ENCODE data around the gene PHACTR3.

PHACTR3 gene

DNA sequence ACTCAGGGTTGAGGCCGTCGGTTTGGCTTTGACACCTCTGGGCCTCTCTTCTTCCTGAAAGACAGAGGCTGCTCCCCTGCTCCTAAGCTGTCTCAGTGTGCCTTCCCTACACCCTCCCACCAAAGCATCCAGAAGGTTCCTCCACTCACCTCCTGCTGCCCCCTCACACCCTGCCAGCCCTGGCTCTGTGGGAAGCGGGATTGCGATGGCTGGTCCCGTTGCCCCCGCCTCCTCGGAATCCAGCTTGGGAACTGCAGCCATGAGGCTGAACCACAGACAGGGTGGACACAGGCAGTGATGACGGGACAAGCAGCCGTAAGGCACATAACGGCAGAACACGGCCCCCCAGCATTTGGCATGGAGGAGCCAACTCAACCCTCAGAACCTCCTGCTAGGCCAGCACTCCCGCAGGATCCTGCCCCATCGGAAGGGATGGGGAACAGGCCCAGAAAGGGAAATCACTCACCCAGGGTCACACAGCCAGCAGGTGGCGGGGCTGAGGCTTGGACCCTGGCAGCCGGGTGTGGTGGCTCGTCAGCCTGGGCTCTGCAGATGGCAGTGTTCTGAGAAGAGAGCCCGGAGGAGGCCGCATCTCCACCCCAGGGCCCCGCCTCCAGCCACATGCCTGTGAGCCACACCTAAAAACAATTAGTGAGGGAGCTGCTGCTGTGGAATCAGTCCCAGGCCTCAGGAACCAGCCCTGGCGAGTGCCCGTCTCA is 139.6 kb downstream of the PHACTR3 start:
- no peak overlapping the region for H3K27ac ChIP-seq
- no peaks in the 10 kb centered on the region for H3K79me2 ChIP-seq
- TF ChIP-seq, protein P1, sequence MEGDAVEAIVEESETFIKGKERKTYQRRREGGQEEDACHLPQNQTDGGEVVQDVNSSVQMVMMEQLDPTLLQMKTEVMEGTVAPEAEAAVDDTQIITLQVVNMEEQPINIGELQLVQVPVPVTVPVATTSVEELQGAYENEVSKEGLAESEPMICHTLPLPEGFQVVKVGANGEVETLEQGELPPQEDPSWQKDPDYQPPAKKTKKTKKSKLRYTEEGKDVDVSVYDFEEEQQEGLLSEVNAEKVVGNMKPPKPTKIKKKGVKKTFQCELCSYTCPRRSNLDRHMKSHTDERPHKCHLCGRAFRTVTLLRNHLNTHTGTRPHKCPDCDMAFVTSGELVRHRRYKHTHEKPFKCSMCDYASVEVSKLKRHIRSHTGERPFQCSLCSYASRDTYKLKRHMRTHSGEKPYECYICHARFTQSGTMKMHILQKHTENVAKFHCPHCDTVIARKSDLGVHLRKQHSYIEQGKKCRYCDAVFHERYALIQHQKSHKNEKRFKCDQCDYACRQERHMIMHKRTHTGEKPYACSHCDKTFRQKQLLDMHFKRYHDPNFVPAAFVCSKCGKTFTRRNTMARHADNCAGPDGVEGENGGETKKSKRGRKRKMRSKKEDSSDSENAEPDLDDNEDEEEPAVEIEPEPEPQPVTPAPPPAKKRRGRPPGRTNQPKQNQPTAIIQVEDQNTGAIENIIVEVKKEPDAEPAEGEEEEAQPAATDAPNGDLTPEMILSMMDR (IDR thresholded peaks at IDR 0.05): no peak

DNA sequence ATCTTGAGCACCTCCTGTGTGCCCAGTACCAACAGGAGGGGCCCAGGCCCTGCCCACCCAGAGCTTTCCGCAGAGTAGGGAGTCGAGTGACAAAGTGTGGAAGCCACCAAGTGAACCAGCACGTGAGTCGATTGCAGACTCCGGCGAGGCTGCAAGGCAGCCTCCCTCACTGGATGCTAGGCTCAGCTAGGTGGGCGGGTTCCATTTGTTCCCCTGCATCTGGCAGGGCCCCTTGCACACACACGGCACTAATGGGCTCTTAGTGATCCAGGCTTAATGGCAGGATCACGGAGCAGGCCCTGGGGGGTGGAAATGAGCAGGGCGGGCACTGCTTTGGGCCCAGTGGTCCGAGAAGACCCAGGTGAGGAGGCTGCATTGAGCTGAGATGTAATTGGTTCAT is 140.4 kb downstream of the PHACTR3 start:
- Histone ChIP-seq H3K36me3 (ENCODE audit: control insufficient read depth, insufficient read depth, low read length) (no peaks in the 10 kb centered on the region), H2AFZ (no peak overlapping the region), H3K27me3 (ENCODE audit: control insufficient read depth, insufficient read depth, low read length) (no peaks in the 10 kb centered on the region), H3K4me1 (no peaks in the 10 kb centered on the region), H3K9ac (no peak overlapping the region), H3K27ac (no peak overlapping the region), H3K79me2 (no peaks in the 10 kb centered on the region), H3K9me3 (ENCODE audit: control insufficient read depth, low read length) (no peaks in the 10 kb centered on the region), H3K4me3 (ENCODE audit: low read depth, low read length) (no peak overlapping the region), H3K4me2 (ENCODE audit: low read length) (no peak overlapping the region)
- TF ChIP-seq, protein P1 (IDR thresholded peaks at IDR 0.05): no peak

More for the DNA sequence above, 139.6 kb downstream of the PHACTR3 start:
- Histone ChIP-seq H3K4me2 (ENCODE audit: low read length) (no peak overlapping the region), H3K36me3 (ENCODE audit: control insufficient read depth, insufficient read depth, low read length) (no peaks in the 10 kb centered on the region), H3K9ac (no peak overlapping the region), H3K4me1 (no peaks in the 10 kb centered on the region), H3K27me3 (ENCODE audit: control insufficient read depth, insufficient read depth, low read length) (no peaks in the 10 kb centered on the region), H3K4me3 (ENCODE audit: low read depth, low read length) (no peak overlapping the region), H3K9me3 (ENCODE audit: control insufficient read depth, low read length) (no peaks in the 10 kb centered on the region), H2AFZ (no peak overlapping the region)

DNA sequence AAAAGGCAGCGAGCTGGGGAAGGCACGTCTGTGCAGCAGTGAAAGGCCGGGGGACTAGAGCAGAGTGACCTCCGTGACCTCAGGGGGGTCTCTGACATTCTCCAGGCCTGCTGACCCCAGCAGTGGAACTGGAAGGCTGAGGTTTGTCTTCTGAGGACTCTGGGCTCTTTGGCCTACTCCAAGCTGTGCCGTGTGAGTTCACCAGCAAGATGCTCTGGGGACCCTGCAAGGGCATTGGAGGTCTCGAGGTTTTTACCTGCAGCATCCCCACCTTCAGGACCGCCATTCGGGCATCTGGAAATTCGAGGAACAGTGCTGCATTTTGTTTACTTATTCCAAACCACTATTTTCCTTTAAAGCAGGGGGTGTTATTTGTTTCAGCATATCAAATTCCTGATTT is 140.9 kb downstream of the PHACTR3 start:
- no peaks in the 10 kb centered on the region for H3K79me2 ChIP-seq
- H3K36me3 ChIP-seq (ENCODE audit: control insufficient read depth, insufficient read depth, low read length): no peaks in the 10 kb centered on the region
- H3K4me1 ChIP-seq: no peaks in the 10 kb centered on the region
- H3K4me2 ChIP-seq (ENCODE audit: low read length): no peak overlapping the region
- TF ChIP-seq, protein P1 (IDR thresholded peaks at IDR 0.05): no peak
- H3K4me3 ChIP-seq (ENCODE audit: low read depth, low read length): no peak overlapping the region
- H3K27ac ChIP-seq: no peak overlapping the region
- H3K27me3 ChIP-seq (ENCODE audit: control insufficient read depth, insufficient read depth, low read length): no peaks in the 10 kb centered on the region
- H3K9ac ChIP-seq: no peak overlapping the region
- no peak overlapping the region for H2AFZ ChIP-seq
- H3K9me3 ChIP-seq (ENCODE audit: control insufficient read depth, low read length): no peaks in the 10 kb centered on the region

DNA sequence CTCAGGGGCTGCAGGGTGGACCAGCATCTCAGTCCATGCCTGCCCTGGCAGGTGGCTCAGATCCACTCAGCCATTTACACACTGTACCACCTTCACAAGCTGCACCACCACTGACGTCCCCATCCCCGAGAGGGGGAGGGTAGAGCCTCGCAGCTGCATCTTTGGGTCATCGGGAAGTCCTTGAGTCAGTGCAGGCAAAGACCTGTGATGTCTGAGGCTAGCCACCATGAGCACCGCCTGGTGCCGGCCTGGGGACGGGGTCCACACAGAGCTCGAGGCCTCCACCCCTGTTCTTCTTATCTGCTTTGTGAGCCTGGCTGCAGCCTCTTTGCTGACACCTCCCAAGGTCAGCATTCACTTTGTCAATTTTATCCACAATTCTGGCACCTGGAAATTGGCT is 141.4 kb downstream of the PHACTR3 start:
- H3K27me3 ChIP-seq (ENCODE audit: control insufficient read depth, insufficient read depth, low read length): no peaks in the 10 kb centered on the region
- H3K4me3 ChIP-seq (ENCODE audit: low read depth, low read length): no peak overlapping the region
- H2AFZ ChIP-seq: no peak overlapping the region
- no peaks in the 10 kb centered on the region for H3K79me2 ChIP-seq
- no peaks in the 10 kb centered on the region for H3K9me3 ChIP-seq (ENCODE audit: control insufficient read depth, low read length)
- H3K4me1 ChIP-seq: no peaks in the 10 kb centered on the region
- H3K27ac ChIP-seq: no peak overlapping the region
- no peak overlapping the region for H3K9ac ChIP-seq
- H3K36me3 ChIP-seq (ENCODE audit: control insufficient read depth, insufficient read depth, low read length): no peaks in the 10 kb centered on the region
- TF ChIP-seq, protein P1 (IDR thresholded peaks at IDR 0.05): no peak
- no peak overlapping the region for H3K4me2 ChIP-seq (ENCODE audit: low read length)

DNA sequence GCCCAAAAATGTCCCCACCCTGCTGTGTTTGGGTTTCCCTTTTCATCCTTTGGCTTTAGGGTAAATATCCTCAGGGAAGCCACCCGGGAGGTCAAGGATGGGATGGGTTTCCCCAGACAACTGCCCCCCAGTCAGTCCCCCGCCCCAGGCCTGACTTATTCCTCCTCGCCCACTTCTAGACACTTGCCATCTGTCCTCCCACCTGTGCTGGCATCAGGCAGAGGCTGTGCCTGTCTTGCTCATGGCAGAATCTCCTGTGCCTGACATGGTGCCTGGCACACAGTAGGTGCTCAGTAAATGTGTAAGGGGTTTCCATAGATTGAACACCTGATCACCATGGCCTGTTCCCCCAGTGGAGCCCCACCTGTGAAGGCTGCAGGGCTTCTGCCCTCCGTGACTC is 141.8 kb downstream of the PHACTR3 start:
- H3K4me3 ChIP-seq (ENCODE audit: low read depth, low read length): no peak overlapping the region
- TF ChIP-seq, protein P1 (IDR thresholded peaks at IDR 0.05): no peak
- no peak overlapping the region for H2AFZ ChIP-seq
- H3K4me2 ChIP-seq (ENCODE audit: low read length): no peak overlapping the region
- no peak overlapping the region for H3K27ac ChIP-seq
- no peaks in the 10 kb centered on the region for H3K9me3 ChIP-seq (ENCODE audit: control insufficient read depth, low read length)
- H3K9ac ChIP-seq: no peak overlapping the region
- no peaks in the 10 kb centered on the region for H3K27me3 ChIP-seq (ENCODE audit: control insufficient read depth, insufficient read depth, low read length)
- H3K79me2 ChIP-seq: no peaks in the 10 kb centered on the region
- H3K4me1 ChIP-seq: no peaks in the 10 kb centered on the region
- no peaks in the 10 kb centered on the region for H3K36me3 ChIP-seq (ENCODE audit: control insufficient read depth, insufficient read depth, low read length)

Data from parathyroid adenoma (tissue), 2 donors.